ENCODE measurements around the gene ENPP7.
A peak's percentile ranks its signal among the peaks of the same experiment; 100 is the strongest.

Gene ENPP7

DNA sequence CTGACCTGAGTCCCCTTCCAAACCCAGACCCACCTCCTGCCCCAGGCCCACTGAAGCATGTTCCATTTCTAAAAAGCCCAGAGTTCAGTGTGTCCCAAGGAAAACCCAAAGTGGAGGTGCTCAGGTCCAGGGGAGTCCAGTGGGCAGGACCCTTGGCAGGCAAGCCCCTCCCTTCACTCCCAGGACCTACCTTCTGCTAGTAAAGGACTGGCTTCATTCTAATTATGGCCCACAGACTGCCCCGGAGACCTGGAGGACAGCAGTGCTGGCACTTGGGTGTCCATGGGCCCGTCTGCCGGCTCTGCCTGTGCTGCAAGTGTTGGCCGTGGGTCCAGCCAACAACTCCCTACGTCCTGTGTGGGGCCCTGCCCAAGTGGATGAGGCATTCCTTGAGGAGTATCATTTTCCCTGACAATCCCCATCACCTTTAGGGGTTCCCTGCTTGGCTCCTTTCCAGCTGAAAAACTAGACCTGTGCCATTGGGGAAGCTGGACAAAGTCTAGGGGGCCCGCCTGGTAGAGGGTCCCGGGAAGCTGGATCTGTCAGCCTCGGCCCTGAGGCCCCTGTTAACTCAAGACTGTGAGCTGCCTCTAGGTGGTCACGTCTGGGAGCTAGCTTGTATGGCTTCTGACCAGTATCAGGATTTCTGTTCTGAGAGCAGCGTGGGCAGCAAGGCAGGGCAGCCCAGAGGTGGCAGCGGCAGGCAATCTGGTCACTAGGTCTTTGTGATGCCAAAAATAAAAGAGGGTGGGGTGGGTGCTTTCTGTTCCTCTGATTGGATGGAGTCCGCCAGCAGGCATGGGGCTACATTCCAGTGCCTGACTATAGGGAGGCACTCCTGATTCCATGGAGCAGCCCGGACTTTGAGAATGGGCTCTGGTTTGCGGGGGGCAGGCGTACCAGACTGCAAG lies 55.4 kb downstream of the ENPP7 start:
- Histone ChIP-seq H3K27ac (ENCODE audit: extremely low read depth, low read depth, low read length) (no peak overlapping the region), H3K4me3 (ENCODE audit: low read depth, low read length) (no peak overlapping the region), H3K36me3 (ENCODE audit: control insufficient read depth in 2 of 2, insufficient read depth in 1 of 2, low read length in 2 of 2) (peaks cover 8 to 48% of the 10 kb centered on the region in 2 experiments; a peak in 2 of 3 replicates), H3K9me3 (ENCODE audit: control insufficient read depth, insufficient read depth, low read depth, low read length) (no peaks in the 10 kb centered on the region), H3K4me1 (ENCODE audit: control insufficient read depth, insufficient read depth, low read length) (peaks cover 2% of the 10 kb centered on the region; the same call in 1 of the 2 replicates)
- ChIA-PET POLR2A (interaction anchor here (1.3 to 2.5 kb wide), 2 partner anchors 11 to 53 kb away, joined by 4 to 15 read pairs; partner anchors contain the start of genes CBX4 and CBX8), CTCF (interaction anchor here (0.8 to 2.0 kb wide), 6 partner anchors 39 to 188 kb away, joined by 4 to 12 read pairs (median 4); no protein-coding TSS in a partner anchor)
- TF ChIP-seq ZBTB20 (tag by site-specific recombination; IDR thresholded peaks at IDR 0.05) (peak; percentile 71), ZNF624 (tag by site-specific recombination; IDR thresholded peaks at IDR 0.05) (no peak)

DNA sequence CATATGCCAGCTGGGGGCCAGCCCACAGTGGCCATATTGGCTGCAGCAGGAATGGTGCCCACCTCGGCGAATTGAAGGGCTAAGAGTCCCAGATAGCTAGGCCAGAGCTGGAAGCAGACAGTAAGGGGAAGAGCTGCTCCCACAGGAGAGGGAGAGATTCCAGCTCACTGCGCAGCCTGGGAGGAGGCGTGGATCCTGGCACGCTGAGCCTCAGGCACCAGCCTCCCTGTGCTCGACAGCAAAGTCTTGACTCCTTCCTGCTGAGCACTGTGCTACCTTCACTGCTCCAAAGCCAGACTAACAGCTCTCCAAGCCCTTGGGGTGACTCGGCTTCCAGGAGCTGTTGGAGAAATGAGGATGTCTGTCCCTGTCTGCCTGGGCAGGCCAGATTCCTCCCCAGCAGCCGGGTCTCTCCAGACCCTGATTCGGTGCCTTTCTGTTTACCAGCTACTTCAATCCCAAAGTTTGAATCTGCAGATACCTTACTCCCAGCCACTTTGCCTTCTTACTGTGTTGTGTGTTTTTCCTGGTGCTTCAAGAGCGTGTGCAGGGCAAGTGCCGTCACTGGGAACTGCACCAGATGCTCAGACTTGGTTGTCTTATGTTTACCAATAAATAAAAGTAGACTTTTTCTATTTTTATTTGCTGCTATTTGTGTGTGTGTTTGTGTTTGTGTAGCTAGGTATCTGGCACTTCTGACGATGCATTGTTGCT lies 56.3 kb downstream of the ENPP7 start:
- peak overlapping the region; percentile 25; the same call in 1 of the 2 replicates for H3K27ac ChIP-seq (ENCODE audit: extremely low read depth, low read depth, low read length)
- POLR2A ChIA-PET = interaction anchor here (0.9 to 2.5 kb wide), 3 partner anchors 9 to 45 kb away, joined by 4 to 15 read pairs (median 4); partner anchors contain the start of gene CBX8
- H3K9me3 ChIP-seq (ENCODE audit: control insufficient read depth, insufficient read depth, low read depth, low read length) = no peaks in the 10 kb centered on the region
- CTCF ChIA-PET = interaction anchor here (0.6 to 2.0 kb wide), 13 partner anchors 9 to 704 kb away, joined by 3 to 12 read pairs (median 4); partner anchors contain the start of gene CBX2
- no peak overlapping the region for H3K4me3 ChIP-seq (ENCODE audit: low read depth, low read length)
- no peak for TF ChIP-seq ZNF626 (tag by site-specific recombination; IDR thresholded peaks at IDR 0.05)
- TF ChIP-seq ZNF600 (tag by site-specific recombination; IDR thresholded peaks at IDR 0.05) = 0 out of 2 replicates have a peak, but pooled peaks have one; percentile 41
- peak; percentile 82 for TF ChIP-seq ZBTB17 (tag by site-specific recombination; IDR thresholded peaks at IDR 0.05)
- TF ChIP-seq ZNF341 (tag by site-specific recombination; IDR thresholded peaks at IDR 0.05; ENCODE audit: low read depth) = peak; percentile 29; the same call in 1 of the 2 replicates
- 0 out of 2 replicates have a peak, but pooled peaks have one; percentile 44 for TF ChIP-seq GLIS2 (tag by site-specific recombination; IDR thresholded peaks at IDR 0.05)
- TF ChIP-seq ZNF416 (tag by site-specific recombination; IDR thresholded peaks at IDR 0.05) = no peak
- peaks cover 6 to 38% of the 10 kb centered on the region in 2 experiments; a peak in 2 of 3 replicates for H3K36me3 ChIP-seq (ENCODE audit: control insufficient read depth in 2 of 2, insufficient read depth in 1 of 2, low read length in 2 of 2)
- peaks cover 2% of the 10 kb centered on the region; the same call in 1 of the 2 replicates for H3K4me1 ChIP-seq (ENCODE audit: control insufficient read depth, insufficient read depth, low read length)

DNA sequence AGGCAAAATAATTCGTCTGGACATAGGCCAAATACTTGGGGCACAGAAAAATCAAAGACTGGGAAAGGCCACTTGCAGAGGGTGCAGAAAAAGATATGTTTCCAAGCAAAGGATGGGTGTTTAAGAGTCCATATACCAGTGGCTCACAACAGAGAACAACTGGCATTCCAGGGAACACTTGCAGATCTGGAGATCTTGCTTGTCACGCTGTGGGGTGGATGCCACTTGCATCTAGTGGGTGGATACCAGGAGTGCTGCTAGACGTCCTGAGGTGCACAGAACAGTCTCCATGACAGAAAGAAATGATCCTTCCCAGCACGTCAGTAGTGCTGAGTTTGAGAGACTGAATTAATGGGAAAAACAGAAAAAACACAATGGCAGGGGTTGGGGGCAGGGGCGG lies 57.7 kb downstream of the ENPP7 start:
- no peak overlapping the region for H3K4me3 ChIP-seq (ENCODE audit: low read depth, low read length)
- H3K4me1 ChIP-seq (ENCODE audit: control insufficient read depth, insufficient read depth, low read length) = peaks cover 9% of the 10 kb centered on the region
- peaks cover under 1 to 25% of the 10 kb centered on the region in 2 experiments; a peak in 1 of 3 replicates for H3K36me3 ChIP-seq (ENCODE audit: control insufficient read depth in 2 of 2, insufficient read depth in 1 of 2, low read length in 2 of 2)
- POLR2A ChIA-PET = interaction anchor here (0.6 kb wide), 1 partner anchor 211 kb away, joined by 5 read pairs; no protein-coding TSS in a partner anchor
- H3K27ac ChIP-seq (ENCODE audit: extremely low read depth, low read depth, low read length) = no peak overlapping the region
- CTCF ChIA-PET = interaction anchor here (0.6 to 2.2 kb wide), 18 partner anchors 9 to 582 kb away, joined by 3 to 18 read pairs (median 5); no protein-coding TSS in a partner anchor
- H3K9me3 ChIP-seq (ENCODE audit: control insufficient read depth, insufficient read depth, low read depth, low read length) = no peaks in the 10 kb centered on the region
- TF ChIP-seq ZNF600 (tag by site-specific recombination; IDR thresholded peaks at IDR 0.05) = peak; percentile 30; the same call in 1 of the 2 replicates
- no peak for TF ChIP-seq FEZF1 (tag by site-specific recombination; IDR thresholded peaks at IDR 0.05)
- TF ChIP-seq, protein P1, sequence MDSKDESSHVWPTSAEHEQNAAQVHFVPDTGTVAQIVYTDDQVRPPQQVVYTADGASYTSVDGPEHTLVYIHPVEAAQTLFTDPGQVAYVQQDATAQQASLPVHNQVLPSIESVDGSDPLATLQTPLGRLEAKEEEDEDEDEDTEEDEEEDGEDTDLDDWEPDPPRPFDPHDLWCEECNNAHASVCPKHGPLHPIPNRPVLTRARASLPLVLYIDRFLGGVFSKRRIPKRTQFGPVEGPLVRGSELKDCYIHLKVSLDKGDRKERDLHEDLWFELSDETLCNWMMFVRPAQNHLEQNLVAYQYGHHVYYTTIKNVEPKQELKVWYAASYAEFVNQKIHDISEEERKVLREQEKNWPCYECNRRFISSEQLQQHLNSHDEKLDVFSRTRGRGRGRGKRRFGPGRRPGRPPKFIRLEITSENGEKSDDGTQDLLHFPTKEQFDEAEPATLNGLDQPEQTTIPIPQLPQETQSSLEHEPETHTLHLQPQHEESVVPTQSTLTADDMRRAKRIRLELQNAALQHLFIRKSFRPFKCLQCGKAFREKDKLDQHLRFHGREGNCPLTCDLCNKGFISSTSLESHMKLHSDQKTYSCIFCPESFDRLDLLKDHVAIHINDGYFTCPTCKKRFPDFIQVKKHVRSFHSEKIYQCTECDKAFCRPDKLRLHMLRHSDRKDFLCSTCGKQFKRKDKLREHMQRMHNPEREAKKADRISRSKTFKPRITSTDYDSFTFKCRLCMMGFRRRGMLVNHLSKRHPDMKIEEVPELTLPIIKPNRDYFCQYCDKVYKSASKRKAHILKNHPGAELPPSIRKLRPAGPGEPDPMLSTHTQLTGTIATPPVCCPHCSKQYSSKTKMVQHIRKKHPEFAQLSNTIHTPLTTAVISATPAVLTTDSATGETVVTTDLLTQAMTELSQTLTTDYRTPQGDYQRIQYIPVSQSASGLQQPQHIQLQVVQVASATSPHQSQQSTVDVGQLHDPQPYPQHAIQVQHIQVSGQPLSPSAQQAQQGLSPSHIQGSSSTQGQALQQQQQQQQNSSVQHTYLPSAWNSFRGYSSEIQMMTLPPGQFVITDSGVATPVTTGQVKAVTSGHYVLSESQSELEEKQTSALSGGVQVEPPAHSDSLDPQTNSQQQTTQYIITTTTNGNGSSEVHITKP (tag by site-specific recombination; IDR thresholded peaks at IDR 0.05) = peak; percentile 26; the same call in 1 of the 2 replicates
- TF ChIP-seq ZBTB17 (tag by site-specific recombination; IDR thresholded peaks at IDR 0.05) = peak; percentile 69
- 0 out of 2 replicates have a peak, but pooled peaks have one; percentile 15 for TF ChIP-seq ZIC2 (tag by site-specific recombination; IDR thresholded peaks at IDR 0.05)
- TF ChIP-seq REPIN1 (tag by site-specific recombination; IDR thresholded peaks at IDR 0.05; ENCODE audit: low read depth) = no peak

All from HEK293 (cell line).